Ascending aorta (tissue), 2 donors: ENCODE data around the gene COMMD9. TPM values are rescaled to one million over a fixed set of nuclear protein-coding genes. Genes with fewer than 3 reads are reported as not detected.

ENCODE experiments used
- DNase-seq, 2 donors: peaks; one replicate each; pipeline ENCODE4 v3.0.0-alpha.2; 2019; ENCODE audit warnings: low spot score in 2 of 2
- H3K27ac ChIP-seq, 2 donors: fragments of 200-600 bp; sonication (generic); one replicate each; pipeline ENCODE4 v1.5.1; 2016 to 2017; ENCODE audit warnings: mild to moderate bottlenecking in 1 of 2
- H3K27me3 ChIP-seq: fragments of 200-600 bp; sonication (generic); one replicate; pipeline ENCODE4 v1.5.1; 2017
- H3K36me3 ChIP-seq, 2 donors: fragments of 200-600 bp; sonication (generic); one replicate each; pipeline ENCODE4 v1.5.1; 2016
- H3K4me1 ChIP-seq, 2 donors: fragments of 200-600 bp; sonication (generic); one replicate each; pipeline ENCODE4 v1.5.1; 2016 to 2017; ENCODE audit warnings: mild to moderate bottlenecking in 1 of 2
- H3K4me3 ChIP-seq, 2 donors: fragments of 200-600 bp; sonication (generic); one replicate each; pipeline ENCODE4 v1.5.1; 2016 to 2017; ENCODE audit warnings: mild to moderate bottlenecking in 1 of 2
- H3K9me3 ChIP-seq, 2 donors: fragments of 200-600 bp; sonication (generic); one replicate each; pipeline ENCODE4 v1.5.1; 2016
- CTCF ChIP-seq, 3 experiments: fragments of 200-600 bp in 2 of 3; fragments of 450-650 bp in 1 of 3; sonication (generic) in 2 of 3; IDR thresholded peaks; one replicate each; pipeline ENCODE4 v1.5.1; 2016 to 2019; ENCODE audit warnings: antibody characterized with exemption in 3 of 3, mild to moderate bottlenecking in 1 of 3, moderate library complexity in 1 of 3
- intact Hi-C: fragments of 100-400 bp; cut with DNase I; formaldehyde crosslinking; loops from one replicate; pipeline ENCODE4 v1.15.1; 2023
- total RNA-seq: library from RNA; depleted of rRNA; stranded (reverse); fragments of >200 nt; gene quantifications from one replicate; pipeline ENCODE4 v1.1.0, GENCODE V29; 2016

COMMD9 gene
- total RNA-seq, 1 donor from 2014 or later: 69.2 TPM

- Histone ChIP-seq H3K4me1 (peaks cover 0 to 7% of the 10 kb centered on the region in 2 donors), H3K27me3 (no peaks in the 10 kb centered on the region), H3K27ac (no peak overlapping the region), H3K36me3 (no peaks in the 10 kb centered on the region), H3K9me3 (no peaks in the 10 kb centered on the region), H3K4me3 (no peak overlapping the region)
- intact Hi-C loops: no loop called here
- no peak for DNase-seq
- TF ChIP-seq CTCF (IDR thresholded peaks at IDR 0.05): no peak
Measured at GRCh38 chr11:36229091-36229705, 60.0 kb downstream of the COMMD9 start.

- H3K9me3 ChIP-seq: no peaks in the 10 kb centered on the region
- no peaks in the 10 kb centered on the region for H3K27me3 ChIP-seq
- no peak overlapping the region for H3K4me3 ChIP-seq
- no peak overlapping the region for H3K27ac ChIP-seq
- no peak for DNase-seq
- intact Hi-C loops: no loop called here
- peaks cover 0 to 7% of the 10 kb centered on the region in 2 donors for H3K4me1 ChIP-seq
- H3K36me3 ChIP-seq: no peaks in the 10 kb centered on the region
- no peak for TF ChIP-seq CTCF (IDR thresholded peaks at IDR 0.05)
Measured at GRCh38 chr11:36228689-36229088, 60.5 kb downstream of the COMMD9 start.

GRCh38 chr11:36227044-36227443 lies 62.2 kb downstream of the COMMD9 start:
- H3K4me1 ChIP-seq: peaks cover 0 to 7% of the 10 kb centered on the region in 2 donors
- intact Hi-C loops: no loop called here

GRCh38 chr11:36224209-36224882 lies 64.9 kb downstream of the COMMD9 start:
- DNase-seq: no peak
- Histone ChIP-seq H3K4me3 (no peak overlapping the region), H3K27me3 (no peaks in the 10 kb centered on the region), H3K36me3 (no peaks in the 10 kb centered on the region), H3K4me1 (no peaks in the 10 kb centered on the region), H3K27ac (no peak overlapping the region), H3K9me3 (peaks cover 4 to 10% of the 10 kb centered on the region in 2 donors)
- intact Hi-C loops: no loop called here
- no peak for TF ChIP-seq CTCF (IDR thresholded peaks at IDR 0.05)

More at GRCh38 chr11:36227044-36227443, 62.2 kb downstream of the COMMD9 start:
- no peak for DNase-seq
- H3K27ac ChIP-seq: no peak overlapping the region
- H3K27me3 ChIP-seq: no peaks in the 10 kb centered on the region
- no peaks in the 10 kb centered on the region for H3K36me3 ChIP-seq
- no peak for TF ChIP-seq CTCF (IDR thresholded peaks at IDR 0.05)
- H3K4me3 ChIP-seq: no peak overlapping the region
- H3K9me3 ChIP-seq: no peaks in the 10 kb centered on the region

- no peak for DNase-seq
- intact Hi-C loops: no loop called here
Measured at GRCh38 chr11:36222831-36223635, 66.2 kb downstream of the COMMD9 start.

More at GRCh38 chr11:36222831-36223635, 66.2 kb downstream of the COMMD9 start:
- Histone ChIP-seq H3K9me3 (peaks cover 4 to 12% of the 10 kb centered on the region in 2 donors), H3K4me3 (no peak overlapping the region), H3K27ac (no peak overlapping the region), H3K36me3 (no peaks in the 10 kb centered on the region), H3K4me1 (no peaks in the 10 kb centered on the region), H3K27me3 (no peaks in the 10 kb centered on the region)
- TF ChIP-seq CTCF (IDR thresholded peaks at IDR 0.05): no peak

Other genes starting within 250 kb of the COMMD9 start
- 32.5 TPM for gene PRR5L, start 6.9 kb upstream of the COMMD9 start, total RNA-seq
- 4.8 TPM for gene TRAF6, start 220.8 kb upstream of the COMMD9 start, total RNA-seq